Natural killer cell (primary cell): Measurements from ENCODE around the gene RAPSN. TPM values are rescaled to one million over a fixed set of nuclear protein-coding genes. Genes with fewer than 3 reads are reported as not detected.
"Not testable (repeated sequence)": the region's sequence is repeated elsewhere in the genome, so short reads cannot be mapped to it uniquely, and the experiment has no call there.

Source experiments
- ATAC-seq, 3 donors: fragments of 150-1000 bp in 2 of 3; fragments of 200-7000 bp in 1 of 3; cut with Tn5 transposase; 1 replicate in 1 of 3; 2 replicates in 2 of 3; pipeline ENCODE4 v1.10.0; 2021; ENCODE audit warnings: mild to moderate bottlenecking in 2 of 3, moderate library complexity in 2 of 3
- DNase-seq, 2 donors: peaks; one replicate each; pipeline versions ENCODE4 v3.0.0 to v3.0.0-alpha.2; 2013 to 2021; ENCODE audit warnings: mixed read lengths in 1 of 2
- H3K27ac ChIP-seq: one replicate; pipeline ENCODE4 v1.5.1; 2013; ENCODE audit warnings: mild to moderate bottlenecking, low read length
- H3K27me3 ChIP-seq: one replicate; pipeline ENCODE4 v1.6.1; 2013; ENCODE audit warnings: low read length; ENCODE audit not compliant: control insufficient read depth, insufficient read depth
- H3K36me3 ChIP-seq: one replicate; pipeline ENCODE4 v1.6.1; 2013; ENCODE audit warnings: low read length; ENCODE audit not compliant: control insufficient read depth, insufficient read depth
- H3K4me1 ChIP-seq: one replicate; pipeline ENCODE4 v1.6.1; 2013; ENCODE audit warnings: low read length; ENCODE audit not compliant: control insufficient read depth, insufficient read depth
- H3K4me3 ChIP-seq: one replicate; pipeline ENCODE4 v1.5.1; 2013; ENCODE audit warnings: low read length
- H3K9me3 ChIP-seq: one replicate; pipeline ENCODE4 v1.6.1; 2013; ENCODE audit warnings: low read length; ENCODE audit not compliant: control insufficient read depth, insufficient read depth
- H3K27ac Mint-ChIP-seq, 2 donors: one replicate each; pipeline ENCODE4 v1.8.0; 2022; ENCODE audit warnings: mild to moderate bottlenecking in 2 of 2, mixed read lengths in 2 of 2, moderate library complexity in 1 of 2
- H3K27me3 Mint-ChIP-seq, 2 donors: one replicate each; pipeline ENCODE4 v1.8.0; 2022; ENCODE audit warnings: low read depth in 2 of 2, mixed read lengths in 2 of 2
- H3K36me3 Mint-ChIP-seq: one replicate; pipeline ENCODE4 v1.8.0; 2022; ENCODE audit warnings: mixed read lengths
- H3K4me1 Mint-ChIP-seq, 2 donors: one replicate each; pipeline ENCODE4 v1.8.0; 2022; ENCODE audit warnings: mixed read lengths in 2 of 2
- H3K4me3 Mint-ChIP-seq: one replicate; pipeline ENCODE4 v1.8.0; 2022; ENCODE audit warnings: mild to moderate bottlenecking, moderate library complexity, mixed read lengths
- H3K9me3 Mint-ChIP-seq, 2 donors: one replicate each; pipeline ENCODE4 v1.8.0; 2022; ENCODE audit warnings: mixed read lengths in 2 of 2
- WGBS: methylation state at CpG from one replicate; pipeline ENCODE4 v1.1.7; 2013; ENCODE audit warnings: missing lambda C conversion rate; ENCODE audit not compliant: insufficient coverage; 5-methylcytosine and 5-hydroxymethylcytosine counted together
- intact Hi-C: fragments of 100-400 bp; cut with micrococcal nuclease; formaldehyde crosslinking; loops from one replicate; pipeline ENCODE4 v1.14.2; 2022
- total RNA-seq, 4 donors: library from RNA; stranded (reverse); fragments of 120-200 nt in 1 of 4; gene quantifications; one replicate each; pipeline versions ENCODE4 v1.2.3 to v1.2.4, GENCODE V29; 2013 to 2022
- TF ChIP-seq, protein P1 (sequence below): fragments of 200-600 bp; IDR thresholded peaks from one replicate; pipeline ENCODE4 v1.8.0; 2022; ENCODE audit warnings: antibody characterized with exemption

Gene RAPSN
- total RNA-seq, 3 donors from 2014 or later (not counting 1 experiment from before 2014, with no cell fraction given) = 1.6 to 2.2 (median 1.7) TPM

DNA sequence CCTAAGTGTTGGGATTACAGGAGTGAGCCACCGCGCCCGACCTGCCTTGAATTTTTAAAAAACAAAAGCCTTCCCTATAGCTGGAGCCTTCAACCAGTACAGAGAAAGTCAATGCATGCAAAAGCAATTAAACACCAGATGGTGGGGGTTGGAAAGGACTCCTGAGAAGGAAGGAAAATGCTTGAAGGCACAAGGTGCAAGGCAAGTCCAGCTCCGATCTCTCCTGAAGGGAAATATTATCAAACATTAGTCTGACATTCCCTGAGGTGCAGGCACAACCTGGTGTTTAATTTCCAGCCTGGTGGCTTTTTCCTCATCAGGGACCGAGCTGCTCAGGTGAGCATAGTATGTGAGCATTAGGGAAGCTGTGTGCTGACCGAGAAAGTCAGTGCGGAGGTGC lies 12.9 kb upstream of the RAPSN start:
- TF ChIP-seq, protein P1, sequence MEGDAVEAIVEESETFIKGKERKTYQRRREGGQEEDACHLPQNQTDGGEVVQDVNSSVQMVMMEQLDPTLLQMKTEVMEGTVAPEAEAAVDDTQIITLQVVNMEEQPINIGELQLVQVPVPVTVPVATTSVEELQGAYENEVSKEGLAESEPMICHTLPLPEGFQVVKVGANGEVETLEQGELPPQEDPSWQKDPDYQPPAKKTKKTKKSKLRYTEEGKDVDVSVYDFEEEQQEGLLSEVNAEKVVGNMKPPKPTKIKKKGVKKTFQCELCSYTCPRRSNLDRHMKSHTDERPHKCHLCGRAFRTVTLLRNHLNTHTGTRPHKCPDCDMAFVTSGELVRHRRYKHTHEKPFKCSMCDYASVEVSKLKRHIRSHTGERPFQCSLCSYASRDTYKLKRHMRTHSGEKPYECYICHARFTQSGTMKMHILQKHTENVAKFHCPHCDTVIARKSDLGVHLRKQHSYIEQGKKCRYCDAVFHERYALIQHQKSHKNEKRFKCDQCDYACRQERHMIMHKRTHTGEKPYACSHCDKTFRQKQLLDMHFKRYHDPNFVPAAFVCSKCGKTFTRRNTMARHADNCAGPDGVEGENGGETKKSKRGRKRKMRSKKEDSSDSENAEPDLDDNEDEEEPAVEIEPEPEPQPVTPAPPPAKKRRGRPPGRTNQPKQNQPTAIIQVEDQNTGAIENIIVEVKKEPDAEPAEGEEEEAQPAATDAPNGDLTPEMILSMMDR = no peak
- H3K27ac Mint-ChIP-seq = peak overlapping the region in 1 of 2 donors; percentile 42
- Histone ChIP-seq H3K4me1 (no peaks in the 10 kb centered on the region), H3K27me3 (no peaks in the 10 kb centered on the region), H3K4me3 (no peak overlapping the region), H3K27ac (no peak overlapping the region), H3K9me3 (no peaks in the 10 kb centered on the region), H3K36me3 (peaks cover 20% of the 10 kb centered on the region)
- WGBS = 96% methylated on average over 4 of the region's 7 CpGs
- ATAC-seq (no peak), DNase-seq (no peak)
- intact Hi-C loops = no loop called here
- no peaks in the 10 kb centered on the region for H3K36me3 Mint-ChIP-seq
- H3K4me3 Mint-ChIP-seq = no peak overlapping the region
- H3K27me3 Mint-ChIP-seq = no peaks in the 10 kb centered on the region
- H3K4me1 Mint-ChIP-seq = peaks cover 0 to 14% of the 10 kb centered on the region in 2 donors
- H3K9me3 Mint-ChIP-seq = no peaks in the 10 kb centered on the region

DNA sequence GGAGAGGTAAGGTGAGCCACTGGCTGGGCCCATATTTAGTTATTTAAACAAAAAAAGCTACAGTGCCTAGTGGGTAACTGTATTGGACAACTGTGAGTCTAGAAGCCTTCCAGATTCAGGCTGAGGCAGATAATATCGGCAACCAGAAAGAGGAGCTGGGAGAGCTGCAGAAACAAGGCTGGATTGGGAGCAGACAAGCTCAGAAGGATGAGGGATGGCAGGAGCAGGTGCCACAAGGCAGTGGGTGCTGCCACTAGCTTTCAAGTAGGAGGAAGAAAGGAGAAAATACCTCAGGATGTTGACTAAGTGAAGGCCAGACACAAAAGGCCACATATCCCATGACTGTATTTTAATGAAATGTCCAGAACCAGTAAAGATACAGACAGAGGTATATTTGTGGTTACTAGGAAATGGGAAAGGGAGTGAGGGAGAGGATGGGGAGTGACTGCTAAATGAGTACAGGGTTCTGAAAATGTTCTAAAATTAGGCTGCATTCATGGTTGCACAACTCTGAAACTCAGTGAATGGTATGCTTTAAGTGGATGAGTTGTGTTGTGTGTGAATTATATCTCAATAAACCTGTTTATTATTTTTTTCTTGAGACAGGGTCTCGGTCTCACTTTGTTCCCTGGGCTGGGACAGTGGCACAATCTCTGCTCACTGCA lies 11.8 kb upstream of the RAPSN start:
- peaks cover 17% of the 10 kb centered on the region for H3K36me3 ChIP-seq
- Mint-ChIP-seq H3K27me3 (no peaks in the 10 kb centered on the region), H3K36me3 (no peaks in the 10 kb centered on the region), H3K9me3 (no peaks in the 10 kb centered on the region), H3K27ac (peak overlapping the region in 1 of 2 donors; percentile 61), H3K4me3 (no peak overlapping the region), H3K4me1 (peaks cover 0 to 12% of the 10 kb centered on the region in 2 donors)
- no peak overlapping the region for H3K27ac ChIP-seq
- no peak for DNase-seq
- no peak overlapping the region for H3K4me3 ChIP-seq
- no peaks in the 10 kb centered on the region for H3K4me1 ChIP-seq
- no peaks in the 10 kb centered on the region for H3K27me3 ChIP-seq
- intact Hi-C loops = no loop called here
- TF ChIP-seq, protein P1 = no peak
- no peak for ATAC-seq
- H3K9me3 ChIP-seq = no peaks in the 10 kb centered on the region
- 100% methylated on average over 2 of the region's 2 CpGs for WGBS

DNA sequence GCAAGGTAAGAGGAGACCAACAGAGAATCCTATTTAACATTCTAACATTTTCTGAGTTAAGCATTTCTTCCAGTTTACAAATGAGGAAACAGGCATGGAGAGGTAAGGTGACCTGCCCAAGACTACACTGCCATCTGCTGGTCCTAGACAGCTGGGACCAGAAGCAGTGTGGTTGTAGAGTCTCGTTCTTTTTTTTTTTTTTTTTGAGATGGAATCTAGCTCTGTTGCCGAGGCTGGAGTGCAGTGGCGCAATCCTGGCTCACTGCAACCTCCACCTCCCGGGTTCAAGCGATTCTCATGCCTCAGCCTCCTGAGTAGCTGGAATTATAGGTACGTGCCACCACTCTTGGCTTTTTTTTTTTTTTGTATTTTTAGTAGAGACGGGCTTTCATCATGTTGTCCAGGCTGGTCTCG lies 5.3 kb upstream of the RAPSN start:
- H3K36me3 Mint-ChIP-seq = not testable (repeated sequence)
- ATAC-seq = peak; percentile 92 to 99 (median 98)

More for the DNA sequence above, 5.3 kb upstream of the RAPSN start:
- TF ChIP-seq, protein P1 = peak; percentile 69
- H3K27ac ChIP-seq, H3K4me3 Mint-ChIP-seq, H3K4me3 ChIP-seq, H3K27ac Mint-ChIP-seq, H3K27me3 ChIP-seq, H3K36me3 ChIP-seq, H3K27me3 Mint-ChIP-seq, H3K9me3 ChIP-seq, H3K4me1 Mint-ChIP-seq, H3K9me3 Mint-ChIP-seq, H3K4me1 ChIP-seq: not testable (repeated sequence)
- 55% methylated on average over 4 of the region's 8 CpGs for WGBS
- peak; percentile 33 to 86 for DNase-seq
- intact Hi-C loops = loop anchor here (1.0 kb wide), 2 partner anchors 80 to 565 kb away; no protein-coding TSS in a partner anchor
